ENCODE results near the gene SEMA7A.

Gene SEMA7A

DNA sequence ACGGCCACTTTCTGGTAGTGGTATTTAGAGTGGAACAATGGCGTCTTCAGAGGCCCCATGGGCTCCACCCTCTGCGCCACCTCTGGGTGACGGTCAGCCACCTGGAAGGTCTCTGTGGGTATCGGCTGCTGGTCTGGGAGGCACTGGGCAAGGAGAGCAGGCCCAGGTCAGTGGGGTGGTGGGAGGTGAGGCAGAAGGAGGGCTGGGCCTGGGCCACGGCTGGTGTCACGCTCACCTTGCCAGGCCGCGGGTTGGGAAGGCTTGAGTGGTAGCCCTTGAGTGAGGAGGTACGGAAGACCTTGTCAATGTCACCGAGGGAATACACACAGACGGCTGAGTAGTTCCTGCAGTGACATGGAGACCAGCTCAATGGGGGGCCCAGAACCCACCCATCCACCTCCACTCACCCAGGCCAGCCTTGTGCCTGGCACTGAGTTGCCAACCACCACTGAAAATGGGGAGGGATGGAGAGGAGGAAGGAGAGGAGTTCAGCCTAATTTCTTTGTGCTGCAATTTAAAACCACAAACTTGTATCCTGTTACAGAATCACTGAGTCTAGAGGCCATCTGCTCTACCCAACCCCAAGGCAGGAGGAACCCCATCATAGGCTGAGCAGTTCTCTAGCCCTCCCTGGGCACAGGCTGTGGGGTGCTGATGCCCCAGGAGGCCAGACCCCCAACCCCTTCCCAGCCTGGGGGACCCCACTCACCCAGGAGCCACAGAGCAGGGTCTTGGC lies 19.0 kb downstream of the SEMA7A start:
- in situ Hi-C loops (cut with HindIII; ENCODE audit: low pct_unique_long_range_greater_than_20kb, low sequenced_read_pairs), result no loop called here
- no peak for TF ChIP-seq JUND (IDR thresholded peaks at IDR 0.05; ENCODE audit: low read depth)
- DNase-seq (ENCODE audit: low read depth in 1 of 2, low spot score in 1 of 2), result no peak

DNA sequence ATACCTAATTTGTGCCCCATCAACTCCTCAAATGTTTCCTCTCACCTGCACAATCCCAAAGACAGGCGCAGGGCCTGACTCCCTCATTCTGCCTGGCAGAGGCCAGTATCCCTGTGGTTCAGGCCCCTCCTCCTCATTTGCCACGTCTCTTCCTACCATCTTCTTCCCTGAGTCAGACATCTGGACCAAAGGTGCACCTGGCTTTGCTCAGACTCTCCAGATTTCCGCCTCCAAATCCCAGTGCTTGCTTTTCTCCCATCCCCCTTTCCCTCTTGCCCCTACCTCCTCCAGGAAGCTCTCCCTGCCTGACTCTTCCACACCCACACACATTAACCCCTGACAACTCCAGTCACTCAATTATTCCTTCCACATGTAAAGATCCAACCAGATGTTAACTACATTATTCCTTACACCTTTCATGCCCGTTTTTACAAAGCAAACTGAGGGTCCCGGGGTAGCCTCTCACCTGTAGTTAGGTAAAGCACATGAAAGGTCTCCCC lies 19.6 kb downstream of the SEMA7A start:
- in situ Hi-C loops (cut with HindIII; ENCODE audit: low pct_unique_long_range_greater_than_20kb, low sequenced_read_pairs), result no loop called here
- no peak for TF ChIP-seq JUND (IDR thresholded peaks at IDR 0.05; ENCODE audit: low read depth)
- DNase-seq (ENCODE audit: low read depth in 1 of 2, low spot score in 1 of 2), result no peak

DNA sequence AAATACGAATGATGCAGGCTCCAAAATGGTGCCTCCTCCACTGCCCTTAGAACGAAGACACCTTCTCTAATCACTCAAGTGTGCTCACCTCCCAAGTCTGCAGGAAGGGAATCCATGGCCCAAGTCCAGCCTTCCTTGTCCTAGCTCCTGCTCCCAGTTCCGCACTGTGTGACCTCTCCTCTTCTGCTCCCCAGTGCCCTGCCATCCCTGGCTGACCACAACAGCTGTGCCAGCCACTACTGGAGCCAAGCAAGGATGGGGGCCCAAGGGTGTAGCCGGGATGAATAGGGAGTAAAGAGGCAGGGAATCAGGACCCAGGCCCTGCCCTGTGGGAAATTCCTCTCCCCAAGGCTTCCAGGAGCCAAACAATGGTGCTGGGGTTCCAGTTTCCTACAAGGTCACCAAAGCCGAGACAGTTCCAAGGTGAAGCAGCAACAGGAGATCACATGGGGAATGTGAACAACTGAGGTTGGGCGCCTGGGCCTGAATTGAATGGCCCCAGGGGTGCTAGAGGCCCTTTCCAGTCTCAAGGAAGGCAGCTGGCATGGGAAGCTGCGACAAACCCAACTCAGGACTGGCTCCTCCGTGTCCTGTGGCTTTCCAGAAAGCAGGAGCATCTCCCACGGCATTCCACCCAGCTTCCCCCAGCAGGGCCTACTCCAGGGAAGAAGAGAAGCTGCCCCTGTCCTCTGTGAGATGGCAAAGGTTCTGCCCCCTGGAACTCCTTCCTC lies 20.2 kb downstream of the SEMA7A start:
- in situ Hi-C loops (cut with HindIII; ENCODE audit: low pct_unique_long_range_greater_than_20kb, low sequenced_read_pairs), result no loop called here
- TF ChIP-seq JUND (IDR thresholded peaks at IDR 0.05; ENCODE audit: low read depth), result no peak
- no peak for DNase-seq (ENCODE audit: low read depth in 1 of 2, low spot score in 1 of 2)

DNA sequence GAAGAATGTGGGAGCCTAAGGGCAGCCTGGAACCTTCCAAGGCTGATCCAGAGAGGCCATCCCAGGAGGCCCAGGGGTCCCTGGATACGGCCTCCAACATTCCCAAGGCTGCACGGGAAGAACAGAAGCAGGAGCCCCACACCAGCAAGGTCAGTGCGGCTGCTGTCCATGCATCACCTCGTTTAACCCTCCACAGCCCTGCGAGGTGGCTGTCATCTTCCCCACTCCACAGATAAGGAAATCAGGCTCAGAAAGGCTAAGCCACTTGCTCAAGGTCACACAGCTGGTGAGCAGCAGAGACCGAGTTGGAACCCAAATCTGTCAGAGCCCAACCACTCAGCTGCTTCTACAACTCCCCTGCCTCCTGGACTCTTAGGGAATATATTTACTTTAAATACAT lies 21.6 kb downstream of the SEMA7A start:
- TF ChIP-seq JUND (IDR thresholded peaks at IDR 0.05; ENCODE audit: low read depth), result no peak
- in situ Hi-C loops (cut with HindIII; ENCODE audit: low pct_unique_long_range_greater_than_20kb, low sequenced_read_pairs), result no loop called here
- no peak for DNase-seq (ENCODE audit: low read depth in 1 of 2, low spot score in 1 of 2)

DNA sequence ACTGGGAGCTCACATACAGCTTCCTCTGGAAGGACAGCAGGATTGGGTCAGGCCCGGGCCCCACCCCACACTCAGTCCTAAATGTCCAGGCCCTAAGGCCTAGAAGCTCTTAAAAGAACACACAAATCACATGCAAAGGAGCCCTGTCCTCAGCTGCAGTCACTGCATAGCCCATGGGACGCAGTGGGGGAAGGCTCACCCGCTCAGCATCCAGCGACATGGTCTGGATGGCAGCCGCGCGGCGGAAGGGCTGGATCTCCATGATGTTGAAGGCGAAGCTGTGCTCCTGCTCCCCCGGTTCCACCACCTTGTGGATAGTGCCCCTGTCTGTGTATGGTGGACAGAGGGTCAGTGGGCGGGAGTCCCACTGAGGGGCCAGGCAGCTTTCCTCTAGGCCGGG lies 22.1 kb downstream of the SEMA7A start:
- in situ Hi-C loops (cut with HindIII; ENCODE audit: low pct_unique_long_range_greater_than_20kb, low sequenced_read_pairs), result no loop called here
- DNase-seq (ENCODE audit: low read depth in 1 of 2, low spot score in 1 of 2), result no peak
- no peak for TF ChIP-seq JUND (IDR thresholded peaks at IDR 0.05; ENCODE audit: low read depth)

DNA sequence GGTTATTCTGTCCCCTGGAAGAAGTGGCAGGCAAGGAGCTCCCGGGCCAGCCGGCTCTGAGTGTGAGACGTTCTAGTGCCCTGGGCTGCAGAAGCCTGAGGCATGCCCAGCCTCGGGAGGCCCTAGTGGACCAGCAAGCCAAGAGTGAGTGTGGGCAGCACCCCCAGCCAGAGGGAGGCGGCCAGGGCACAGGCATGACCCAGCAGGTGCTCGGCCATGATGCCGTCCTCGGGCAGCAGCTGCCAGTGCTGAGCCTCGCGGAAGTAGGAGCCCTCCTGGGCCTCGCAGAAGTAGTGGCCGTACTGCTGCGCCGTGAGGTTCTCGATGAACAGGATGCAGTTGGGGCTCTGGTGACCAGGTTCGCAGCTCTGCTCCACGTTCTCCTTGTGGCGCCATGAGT lies 23.3 kb downstream of the SEMA7A start:
- TF ChIP-seq JUND (IDR thresholded peaks at IDR 0.05; ENCODE audit: low read depth), result no peak
- DNase-seq (ENCODE audit: low read depth in 1 of 2, low spot score in 1 of 2), result no peak
- in situ Hi-C loops (cut with HindIII; ENCODE audit: low pct_unique_long_range_greater_than_20kb, low sequenced_read_pairs), result no loop called here

DNA sequence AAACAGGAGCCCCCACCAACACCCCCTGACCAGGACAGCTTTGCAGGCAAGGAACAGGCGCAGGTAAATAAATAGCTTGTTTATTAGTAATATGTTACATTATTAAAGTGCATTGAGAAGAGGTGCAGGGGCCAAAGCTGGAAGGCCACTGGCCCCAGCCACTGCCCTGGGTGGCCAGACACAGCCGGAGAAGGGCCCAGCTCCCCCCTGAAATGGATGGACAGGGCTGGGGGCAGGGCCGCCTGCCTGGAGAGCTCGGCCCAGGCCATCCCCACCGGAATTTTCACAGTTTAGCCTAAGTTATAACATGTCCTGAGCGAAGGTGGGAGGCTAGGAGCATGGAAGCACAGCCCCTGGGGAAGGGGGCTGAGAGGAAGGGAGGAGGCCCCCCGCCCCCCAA lies 24.5 kb downstream of the SEMA7A start:
- TF ChIP-seq JUND (IDR thresholded peaks at IDR 0.05; ENCODE audit: low read depth), result no peak
- in situ Hi-C loops (cut with HindIII; ENCODE audit: low pct_unique_long_range_greater_than_20kb, low sequenced_read_pairs), result no loop called here
- DNase-seq (ENCODE audit: low read depth in 1 of 2, low spot score in 1 of 2), result no peak

DNA sequence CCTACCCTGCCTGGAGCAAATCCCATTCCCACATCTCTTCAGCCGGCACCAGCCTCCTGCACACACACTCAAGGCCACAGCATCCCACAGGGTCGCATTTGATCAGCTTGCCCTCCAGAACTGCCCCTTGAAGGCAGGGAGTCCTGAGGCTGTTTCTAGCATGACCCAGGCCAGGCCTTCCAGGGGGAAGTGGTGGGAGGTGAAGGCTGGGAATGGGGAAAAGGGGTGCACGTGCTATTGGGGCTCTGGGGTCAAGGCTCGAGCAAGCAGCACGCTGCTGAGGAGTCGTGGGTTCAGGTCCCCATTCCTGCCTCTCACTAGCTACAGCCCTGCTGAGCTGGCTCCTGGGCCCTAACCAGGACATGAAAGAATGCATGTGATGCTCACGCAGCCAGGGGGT lies 24.9 kb downstream of the SEMA7A start:
- DNase-seq (ENCODE audit: low read depth in 1 of 2, low spot score in 1 of 2), result no peak
- in situ Hi-C loops (cut with HindIII; ENCODE audit: low pct_unique_long_range_greater_than_20kb, low sequenced_read_pairs), result no loop called here
- TF ChIP-seq JUND (IDR thresholded peaks at IDR 0.05; ENCODE audit: low read depth), result no peak

DNA sequence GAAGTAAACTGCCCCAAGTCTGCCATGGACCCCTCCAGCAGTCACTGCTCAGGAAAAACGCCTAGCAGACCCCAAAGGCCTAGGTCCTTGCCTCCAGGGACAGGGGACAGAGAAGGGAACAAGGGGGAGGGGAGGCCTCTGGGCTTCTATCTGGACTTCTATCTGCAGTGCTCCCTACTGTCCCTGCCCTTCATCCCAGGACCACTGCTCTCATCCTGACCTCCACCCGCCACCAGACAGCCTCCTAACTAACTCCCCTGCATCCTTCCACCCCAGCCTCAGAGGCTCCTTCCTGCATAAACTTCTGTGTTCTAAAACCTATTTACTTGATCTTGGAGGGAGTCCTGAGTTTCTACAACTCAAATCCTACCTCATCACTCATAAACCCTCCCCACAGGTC lies 25.4 kb downstream of the SEMA7A start:
- in situ Hi-C loops (cut with HindIII; ENCODE audit: low pct_unique_long_range_greater_than_20kb, low sequenced_read_pairs), result no loop called here
- no peak for TF ChIP-seq JUND (IDR thresholded peaks at IDR 0.05; ENCODE audit: low read depth)
- no peak for DNase-seq (ENCODE audit: low read depth in 1 of 2, low spot score in 1 of 2)

DNA sequence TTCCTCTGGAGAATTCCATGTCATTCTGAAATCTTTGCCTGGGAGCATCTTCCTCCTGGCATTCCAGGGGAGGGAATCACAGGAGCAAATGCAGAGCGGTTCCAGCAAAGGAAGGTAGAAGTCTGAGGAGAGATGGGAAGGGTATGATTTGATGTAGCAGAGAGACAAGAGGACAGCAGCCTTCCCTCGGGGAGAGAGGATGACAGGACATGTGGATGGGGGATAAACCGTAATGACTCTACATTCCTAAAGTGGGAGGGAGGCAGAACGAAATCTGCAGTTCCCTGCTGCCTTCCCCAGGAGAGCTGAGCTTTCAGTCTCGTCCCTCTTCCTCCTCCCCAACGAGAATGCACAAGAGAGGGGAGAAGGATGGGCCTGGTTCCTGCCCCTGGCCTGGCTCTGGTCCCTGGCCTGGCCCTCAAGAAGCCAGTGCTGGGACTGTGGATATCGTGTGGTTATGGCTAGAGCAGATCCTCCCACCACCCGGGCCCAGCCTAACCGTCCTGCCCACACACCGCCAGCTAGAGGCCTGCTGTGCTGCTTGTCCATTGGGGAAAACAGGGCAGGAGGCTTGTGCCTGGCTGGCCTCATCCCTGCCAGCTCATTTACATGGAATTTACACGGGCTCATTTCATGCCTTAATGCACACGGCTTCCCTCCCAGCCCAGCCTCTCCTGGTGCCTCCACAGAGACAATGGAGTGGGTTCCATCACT lies 26.6 kb downstream of the SEMA7A start:
- in situ Hi-C loops (cut with HindIII; ENCODE audit: low pct_unique_long_range_greater_than_20kb, low sequenced_read_pairs), result no loop called here
- DNase-seq (ENCODE audit: low read depth in 1 of 2, low spot score in 1 of 2), result peak; percentile 51 to 80
- no peak for TF ChIP-seq JUND (IDR thresholded peaks at IDR 0.05; ENCODE audit: low read depth)

DNA sequence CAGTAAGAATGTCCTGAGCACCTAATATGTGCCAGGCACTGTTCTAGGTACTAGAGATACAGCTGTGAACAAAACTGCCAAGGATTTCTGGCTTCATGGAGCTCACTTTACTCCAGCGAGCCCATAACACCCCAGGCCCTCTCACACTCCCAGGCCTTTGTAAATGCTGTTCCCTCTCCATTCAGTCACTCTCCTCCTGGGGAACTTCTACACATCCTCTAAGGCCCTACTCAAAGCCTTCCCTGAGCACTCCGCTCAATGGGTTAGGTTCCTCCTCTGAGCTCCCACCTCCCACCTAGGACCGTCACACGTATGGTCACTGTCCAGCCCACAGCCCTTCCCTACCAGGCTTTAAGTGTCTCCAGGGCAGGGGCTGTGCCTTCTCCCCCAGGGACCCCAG lies 27.2 kb downstream of the SEMA7A start:
- in situ Hi-C loops (cut with HindIII; ENCODE audit: low pct_unique_long_range_greater_than_20kb, low sequenced_read_pairs), result no loop called here
- no peak for DNase-seq (ENCODE audit: low read depth in 1 of 2, low spot score in 1 of 2)
- TF ChIP-seq JUND (IDR thresholded peaks at IDR 0.05; ENCODE audit: low read depth), result no peak

DNA sequence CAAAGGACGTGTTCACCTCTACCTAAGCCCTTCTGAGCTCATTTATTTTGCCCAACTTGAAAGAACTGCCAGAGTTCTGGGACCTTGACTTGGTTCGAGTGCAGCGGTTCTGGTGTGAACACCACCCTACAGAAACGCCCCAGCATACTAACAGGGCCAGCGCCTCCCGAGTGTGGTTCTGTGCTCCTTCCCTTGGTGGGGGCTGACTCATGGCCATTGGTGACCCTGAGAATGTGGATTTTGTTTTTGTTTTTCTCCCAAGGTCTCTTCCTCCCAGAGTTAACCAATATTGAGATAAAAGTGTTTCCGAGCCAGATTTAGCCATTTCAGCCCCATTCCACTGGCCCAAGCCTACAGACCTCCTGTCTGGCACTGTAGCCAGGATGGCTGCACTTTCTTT lies 27.9 kb downstream of the SEMA7A start:
- TF ChIP-seq JUND (IDR thresholded peaks at IDR 0.05; ENCODE audit: low read depth), result no peak
- in situ Hi-C loops (cut with HindIII; ENCODE audit: low pct_unique_long_range_greater_than_20kb, low sequenced_read_pairs), result no loop called here
- DNase-seq (ENCODE audit: low read depth in 1 of 2, low spot score in 1 of 2), result no peak
